HG03520 (cell line): ENCODE results near the gene GFAP.

Experiments
- ATAC-seq: cut with Tn5 transposase; IDR thresholded peaks from one replicate; pipeline ENCODE4 v1.9.1; 2021; ENCODE audit warnings: mild to moderate bottlenecking, moderate library complexity; ENCODE audit not compliant: unreplicated experiment

The GFAP gene

DNA sequence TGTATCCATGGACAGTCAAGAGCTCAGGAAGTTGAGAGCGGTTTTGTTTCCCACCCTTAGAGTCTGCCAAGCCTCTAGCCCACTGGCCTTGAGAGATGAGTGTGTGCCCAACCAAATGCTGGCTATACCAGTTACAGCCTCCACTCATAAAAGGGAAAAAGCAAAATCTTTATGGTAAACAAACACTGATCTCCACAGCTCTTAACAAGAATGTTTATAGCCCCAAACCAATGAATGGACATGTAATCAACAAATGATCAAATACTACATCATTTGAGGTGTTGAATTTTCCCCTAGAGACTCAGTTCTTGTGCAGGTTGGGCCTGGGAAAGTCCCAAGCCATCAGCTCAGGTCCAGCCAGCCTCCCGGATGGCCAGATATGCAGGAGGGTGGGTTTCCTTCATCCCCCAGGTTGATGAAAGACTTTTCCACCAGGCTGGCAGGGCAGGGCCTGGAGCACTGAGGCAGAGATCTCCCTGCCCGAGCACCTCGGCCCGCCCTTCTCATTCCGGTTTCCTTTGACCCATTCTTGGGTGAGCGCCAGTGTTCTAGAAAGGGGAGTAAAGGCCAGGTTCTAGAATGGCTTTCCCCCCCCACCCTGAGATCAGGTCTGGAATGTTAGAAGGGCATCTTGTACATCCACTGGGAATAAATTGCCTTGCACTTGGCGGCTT is 12.2 kb downstream of the GFAP start:
- no peak for ATAC-seq

DNA sequence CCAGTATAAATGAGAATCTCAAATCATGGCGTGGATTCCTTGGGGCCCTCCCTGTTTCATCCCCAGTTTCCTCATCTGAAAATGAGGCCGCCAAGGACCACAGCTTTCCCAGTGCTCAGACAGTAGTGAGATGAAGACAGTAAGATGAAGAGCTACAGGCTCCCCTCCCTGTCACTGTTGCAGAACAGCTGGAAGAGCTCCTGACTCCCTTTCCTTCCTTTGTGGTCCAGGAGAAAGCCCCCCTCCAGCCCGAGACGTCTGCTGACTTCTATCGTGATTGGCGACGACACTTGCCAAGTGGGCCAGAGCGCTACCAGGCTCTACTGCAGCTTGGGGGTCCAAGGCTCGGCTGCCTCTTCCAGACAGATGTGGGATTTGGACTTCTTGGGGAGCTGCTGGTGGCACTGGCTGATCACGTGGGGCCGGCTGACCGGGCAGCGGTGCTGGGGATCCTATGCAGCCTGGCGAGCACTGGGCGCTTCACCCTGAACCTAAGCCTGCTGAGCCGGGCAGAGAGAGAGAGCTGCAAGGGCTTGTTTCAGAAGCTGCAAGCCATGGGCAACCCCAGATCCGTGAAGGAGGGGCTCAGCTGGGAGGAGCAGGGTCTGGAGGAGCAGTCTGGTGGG is 13.1 kb downstream of the GFAP start:
- no peak for ATAC-seq

DNA sequence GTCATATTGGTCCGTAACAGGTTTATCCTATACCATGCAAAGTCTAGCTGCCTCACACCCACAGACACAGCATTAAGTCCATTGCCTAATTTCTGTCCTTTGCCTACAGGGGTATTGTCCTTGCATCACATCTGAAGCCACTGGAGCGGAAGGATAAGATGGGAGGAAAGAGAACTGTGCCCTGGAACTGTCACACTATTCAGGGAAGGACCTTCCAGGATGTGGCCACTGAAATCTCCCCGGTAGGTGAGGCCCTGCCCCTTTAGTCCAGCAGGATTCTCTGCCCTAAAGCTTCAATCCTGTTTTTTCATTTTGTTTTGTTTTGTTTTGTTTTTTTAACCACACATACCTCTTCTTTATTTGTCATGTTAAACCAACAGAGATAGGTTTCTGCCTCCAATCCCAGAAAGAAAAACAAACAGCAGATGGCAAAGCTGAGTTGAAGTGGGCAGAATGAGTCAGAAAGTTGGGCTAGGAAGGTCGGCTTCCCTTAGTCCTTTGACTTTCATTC is 13.8 kb downstream of the GFAP start:
- ATAC-seq, result no peak

DNA sequence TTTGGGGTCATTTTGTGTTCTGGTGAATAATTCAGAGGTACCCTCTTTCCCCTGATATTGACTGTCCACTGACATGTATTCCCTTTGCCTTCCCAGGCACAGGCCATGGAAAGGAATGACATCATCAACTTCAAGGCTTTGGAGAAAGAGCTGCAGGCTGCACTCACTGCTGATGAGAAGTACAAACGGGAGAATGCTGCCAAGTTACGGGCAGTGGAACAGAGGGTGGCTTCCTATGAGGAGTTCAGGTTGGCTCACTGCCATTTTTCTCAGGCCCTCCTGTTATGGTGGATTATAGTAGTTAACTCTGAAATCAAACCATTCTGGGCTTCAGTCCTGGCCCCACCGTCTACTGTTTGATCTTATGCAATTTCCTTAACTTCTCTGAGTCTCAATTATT is 14.4 kb downstream of the GFAP start:
- no peak for ATAC-seq

DNA sequence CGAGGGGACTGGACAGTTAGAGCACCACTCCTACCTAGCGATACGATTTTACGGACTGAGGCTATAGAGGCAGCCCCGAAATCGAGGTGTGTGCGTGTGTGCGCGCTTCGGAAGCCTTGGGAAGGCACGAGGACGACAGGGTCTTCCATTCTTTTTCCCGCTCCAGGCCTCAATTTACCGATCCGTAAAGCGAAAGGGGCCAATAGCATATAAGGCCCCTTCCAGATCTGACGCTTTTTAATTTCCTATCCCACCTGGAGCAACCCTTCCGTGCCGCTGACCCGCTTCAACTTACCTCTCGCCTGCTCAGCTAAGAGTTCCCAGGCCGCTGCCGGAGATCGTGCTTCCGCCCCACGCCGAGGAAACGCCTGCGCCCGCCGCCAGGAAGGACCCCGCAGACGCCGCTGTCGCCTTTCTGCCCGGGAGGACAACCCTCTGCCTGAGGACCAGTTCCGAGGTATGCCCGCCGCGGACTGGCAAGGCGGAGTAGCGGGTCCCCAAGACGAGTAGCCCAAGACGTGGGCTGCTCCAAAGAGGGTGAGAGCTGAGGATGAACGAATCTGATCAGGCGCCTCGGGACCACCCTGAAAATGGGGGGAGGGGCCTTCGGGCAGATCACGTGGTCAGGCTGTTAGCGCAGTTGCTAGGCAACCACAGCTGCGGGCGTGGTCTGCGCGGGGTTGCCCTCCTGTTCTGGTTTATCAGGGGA is 16.1 kb downstream of the GFAP start, which contains the start of gene EFTUD2:
Gene EFTUD2, minus strand, starts transcription at position 372 of the 709 bp plus-strand sequence. CDS start 4,924 bp downstream, outside the sequence.
- peak; percentile 61 for ATAC-seq

DNA sequence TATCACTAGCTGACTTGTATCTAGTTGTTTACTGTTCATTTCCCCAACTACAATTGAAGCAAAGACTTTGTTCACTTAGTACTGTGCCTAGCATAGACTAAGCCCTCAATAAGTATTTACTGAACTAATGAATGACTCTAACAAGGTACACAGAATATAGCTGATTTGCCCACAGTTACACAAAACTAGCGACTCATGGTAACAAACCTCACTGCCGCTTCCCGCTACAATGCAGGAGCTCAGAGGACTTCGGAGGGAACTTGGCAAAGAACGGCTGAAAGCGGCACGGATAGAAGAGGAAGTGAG is 16.6 kb downstream of the GFAP start:
- no peak for ATAC-seq

DNA sequence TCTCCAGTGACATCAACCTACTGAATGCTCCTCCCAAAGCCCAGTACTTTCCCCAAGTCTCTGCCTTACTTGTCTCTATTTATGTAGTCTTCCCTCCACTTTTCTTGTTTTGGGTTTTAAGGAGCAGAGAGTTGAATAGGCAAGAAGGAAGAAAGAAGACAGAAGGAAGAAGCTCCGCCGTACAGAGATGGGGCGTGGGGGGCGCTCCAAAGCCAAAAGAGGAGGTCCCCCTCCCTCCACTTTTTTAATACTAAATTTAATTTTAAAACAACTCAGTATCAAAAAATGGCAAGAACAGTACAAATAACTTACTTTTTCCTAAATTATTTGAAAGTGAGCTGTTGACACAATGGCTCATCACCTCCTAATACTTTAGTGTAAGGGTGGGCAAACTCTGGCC is 20.7 kb downstream of the GFAP start:
- ATAC-seq, result no peak

DNA sequence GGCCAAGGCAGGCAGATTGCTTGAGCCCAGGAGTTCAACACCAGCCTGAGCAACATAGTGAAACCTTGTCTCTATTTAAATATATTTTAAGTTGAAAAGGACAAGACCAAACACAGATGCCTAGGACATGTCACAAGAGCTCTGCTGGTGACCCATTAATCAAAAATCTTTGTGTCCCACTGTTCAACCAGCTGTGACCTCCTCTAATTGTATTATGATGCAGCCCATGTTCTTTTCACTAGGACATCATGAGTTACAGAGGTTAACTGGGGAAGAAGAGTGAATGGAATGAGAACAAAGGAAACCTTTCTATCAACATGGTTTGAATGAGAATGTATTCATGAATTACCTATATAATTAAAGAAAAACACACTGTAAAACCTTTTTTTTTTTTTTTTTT is 23.1 kb downstream of the GFAP start:
- ATAC-seq, result no peak

DNA sequence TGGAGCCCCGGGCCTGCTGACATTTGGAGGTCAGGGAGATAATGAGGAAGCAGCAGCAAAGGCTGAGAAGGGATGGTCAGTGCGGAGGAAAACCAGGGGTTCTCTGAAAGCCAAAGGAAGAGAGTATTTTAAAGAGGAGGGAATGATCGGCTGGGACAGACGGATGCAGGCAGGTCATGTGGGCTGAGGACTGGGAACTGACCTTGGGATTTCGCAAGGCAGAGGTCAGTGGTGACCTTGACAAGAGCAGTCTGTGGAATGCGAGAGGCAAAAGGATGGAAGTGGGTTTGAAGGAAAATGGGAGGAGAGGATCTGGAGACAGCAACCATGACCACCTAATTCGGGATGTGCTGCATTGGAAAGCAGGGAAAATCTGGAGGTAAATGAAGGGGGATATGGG is 26.3 kb downstream of the GFAP start:
- ATAC-seq, result no peak

DNA sequence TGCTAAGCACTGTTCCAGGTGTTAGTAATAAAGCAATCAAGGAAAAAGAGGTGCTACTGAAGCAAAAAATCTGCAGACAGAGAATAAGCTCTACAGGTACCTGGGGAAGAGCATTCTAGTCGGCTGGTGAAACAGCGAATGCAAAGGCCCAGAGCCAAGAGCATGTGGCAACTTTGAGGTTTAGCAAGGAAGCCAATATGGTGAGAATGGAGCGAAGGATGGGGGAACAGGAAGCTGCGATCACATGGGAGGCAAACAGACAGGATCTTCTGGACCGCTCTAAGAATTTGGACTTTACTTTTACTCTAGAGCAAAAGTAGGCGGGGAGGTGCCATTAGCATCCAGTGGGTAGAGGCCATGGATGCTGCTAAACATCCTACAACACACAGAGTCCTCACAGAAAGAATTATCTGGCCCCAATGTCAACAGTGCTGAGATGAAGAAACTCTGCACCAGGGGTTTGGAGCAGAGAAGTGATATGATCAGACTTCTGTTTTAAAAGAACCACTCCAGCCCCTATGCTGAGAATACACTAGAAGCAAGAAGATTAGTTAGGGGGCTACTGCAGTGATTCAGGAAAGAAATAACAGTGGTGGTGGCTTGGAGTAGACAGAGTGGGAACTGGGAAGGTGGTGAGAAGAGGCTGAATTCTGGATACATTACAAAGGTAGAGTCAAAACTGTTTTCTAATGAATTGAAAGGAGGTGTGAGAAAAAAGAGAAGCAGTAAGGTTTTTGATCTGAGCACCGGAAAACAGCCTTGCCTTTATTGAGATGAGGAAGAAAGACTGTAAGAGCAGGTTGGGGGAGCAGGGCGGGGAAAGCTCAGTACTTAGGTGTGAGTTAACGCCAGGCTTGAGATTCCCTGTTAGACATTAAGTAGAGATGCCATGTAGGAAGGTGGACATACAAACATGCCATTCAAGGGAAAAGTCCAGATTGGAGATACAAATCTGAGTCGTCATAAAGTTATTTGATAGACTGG is 27.0 kb downstream of the GFAP start:
- no peak for ATAC-seq

DNA sequence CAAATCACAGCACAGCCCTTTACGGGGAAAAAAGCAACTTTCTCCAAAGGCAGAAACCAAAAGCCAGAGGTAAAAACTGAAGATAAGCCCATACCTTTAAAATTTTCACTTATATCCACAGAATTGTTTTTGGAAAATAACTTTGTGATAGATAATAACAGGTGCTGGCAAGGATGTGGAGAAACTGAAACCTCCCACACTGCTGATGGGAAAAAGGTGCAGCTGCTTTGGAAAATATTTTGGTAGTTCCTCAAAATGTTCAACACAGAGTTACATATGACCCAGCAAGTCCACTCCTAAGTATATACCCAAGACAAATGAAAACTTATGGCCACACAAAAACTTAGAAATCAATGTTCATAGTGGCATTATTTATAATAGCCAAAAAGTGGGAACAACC is 28.3 kb downstream of the GFAP start:
- ATAC-seq, result no peak

DNA sequence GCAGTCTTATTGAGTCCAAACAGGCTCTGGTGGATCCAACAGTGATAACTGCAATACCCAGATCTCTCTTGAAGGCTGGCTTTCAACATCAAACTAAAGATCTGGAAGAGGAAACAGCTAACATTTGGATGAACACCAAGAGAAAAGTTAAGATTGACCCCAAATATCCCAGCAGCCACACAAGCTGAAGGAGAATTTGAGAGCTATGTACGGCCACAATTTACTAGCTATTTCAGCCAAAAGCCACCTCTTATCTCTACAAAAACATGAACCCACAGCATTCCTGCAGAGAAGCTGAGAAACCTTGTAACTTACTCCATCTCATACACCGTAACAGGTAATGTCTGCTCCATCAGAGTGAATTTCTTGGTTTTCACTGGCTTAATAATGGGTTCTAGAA is 30.4 kb downstream of the GFAP start:
- no peak for ATAC-seq

DNA sequence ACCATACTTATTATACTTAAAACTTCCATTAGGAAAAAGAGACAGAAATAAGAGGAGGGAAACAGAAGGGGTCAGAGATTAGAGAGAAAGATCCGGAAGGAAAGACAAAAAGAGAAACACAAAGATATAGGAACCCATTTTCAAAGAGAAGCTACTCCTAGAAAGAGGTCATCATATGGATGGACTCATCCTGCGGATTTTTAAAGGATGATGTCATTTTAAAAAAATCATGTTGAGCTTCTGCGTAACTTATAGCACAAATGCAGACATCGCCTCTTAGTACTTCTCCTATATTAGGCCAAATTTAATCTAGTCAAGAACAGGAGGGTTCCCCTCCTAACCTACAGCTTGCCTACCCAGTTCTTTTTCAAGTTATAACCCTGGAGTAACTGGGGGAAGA is 34.2 kb downstream of the GFAP start:
- no peak for ATAC-seq

DNA sequence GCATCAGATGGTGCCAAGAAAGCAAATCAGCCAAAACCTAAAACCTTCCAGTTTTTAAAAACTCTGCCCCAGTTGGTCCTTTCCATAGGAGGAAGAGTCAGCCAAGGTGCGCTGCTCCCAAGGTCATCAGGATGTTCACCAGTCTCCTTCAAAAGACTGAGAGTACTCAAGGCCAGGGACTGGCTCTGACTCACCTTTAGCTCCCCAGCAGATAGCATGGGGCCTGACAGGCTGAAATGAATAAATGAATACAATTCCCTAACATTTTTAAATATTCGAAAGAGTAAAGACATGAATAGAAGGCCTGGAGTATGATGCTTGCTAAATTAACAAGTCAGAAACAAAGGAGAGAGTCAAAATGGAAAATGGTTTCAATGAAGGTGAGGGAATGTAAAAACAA is 35.2 kb downstream of the GFAP start:
- ATAC-seq, result no peak

DNA sequence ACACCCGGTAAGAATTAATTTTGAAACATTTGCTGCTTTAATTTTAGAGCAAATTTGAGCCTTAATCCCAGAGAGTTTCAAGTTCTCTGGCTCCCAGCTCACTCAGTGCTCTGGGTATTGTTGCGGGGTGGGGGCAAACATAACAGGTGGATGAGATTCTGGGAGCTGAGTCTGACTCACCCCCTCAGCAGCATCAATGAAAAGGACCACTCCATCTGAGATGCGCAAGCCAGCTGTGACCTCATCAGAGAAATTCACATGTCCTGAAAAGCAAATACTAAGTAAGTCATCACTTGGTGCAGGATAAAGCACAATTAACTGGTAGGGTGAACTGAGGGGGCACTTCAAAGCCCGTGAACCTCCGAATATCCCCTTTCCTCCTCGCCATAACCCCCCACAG is 35.9 kb downstream of the GFAP start:
- ATAC-seq, result no peak

DNA sequence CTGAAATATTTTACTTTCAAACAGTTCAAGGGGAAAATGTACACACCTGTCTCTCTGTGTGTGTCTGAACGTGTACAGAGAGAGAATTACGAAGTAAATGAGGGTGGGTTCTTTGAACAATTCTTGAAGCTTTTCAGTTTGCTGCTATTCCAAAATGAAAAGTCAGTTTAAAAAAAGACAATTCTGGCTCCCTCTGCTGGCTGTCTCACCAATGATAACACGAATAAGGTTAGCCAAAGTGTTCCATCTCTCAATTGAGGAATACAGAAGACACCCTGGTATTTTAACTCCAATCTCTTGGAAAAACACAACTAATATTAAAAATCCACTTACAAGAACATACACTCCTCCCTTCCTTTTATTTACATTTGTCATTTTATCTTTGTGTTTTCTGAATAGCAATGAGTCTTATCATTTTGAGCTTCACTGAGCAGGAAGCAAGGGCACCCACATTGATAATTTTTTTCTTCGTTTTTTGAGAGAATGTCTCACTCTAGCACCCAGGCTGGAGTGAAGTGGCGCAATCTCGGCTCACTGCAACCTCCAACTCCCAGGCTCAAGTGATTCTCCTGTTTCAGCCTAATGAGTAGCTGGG is 36.6 kb downstream of the GFAP start:
- ATAC-seq, result no peak

DNA sequence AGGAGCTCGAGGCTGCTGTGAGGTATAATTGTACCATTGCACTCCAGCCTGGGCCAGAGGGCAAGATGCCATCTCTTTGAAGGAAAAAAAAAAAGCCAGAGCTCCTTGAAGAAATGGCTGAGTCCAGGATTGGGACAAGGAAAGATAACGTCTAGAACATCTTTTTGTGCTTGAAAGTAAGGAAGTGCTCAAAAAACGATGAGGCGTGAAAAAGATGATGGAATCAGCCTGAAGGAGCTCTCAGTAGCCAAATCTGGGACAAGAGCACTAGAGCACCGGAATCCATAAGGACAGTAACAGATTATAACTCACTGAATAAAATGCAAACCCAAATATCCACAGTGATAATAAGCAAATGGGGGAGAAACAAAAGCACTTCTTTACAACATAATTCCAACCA is 38.2 kb downstream of the GFAP start:
- no peak for ATAC-seq

DNA sequence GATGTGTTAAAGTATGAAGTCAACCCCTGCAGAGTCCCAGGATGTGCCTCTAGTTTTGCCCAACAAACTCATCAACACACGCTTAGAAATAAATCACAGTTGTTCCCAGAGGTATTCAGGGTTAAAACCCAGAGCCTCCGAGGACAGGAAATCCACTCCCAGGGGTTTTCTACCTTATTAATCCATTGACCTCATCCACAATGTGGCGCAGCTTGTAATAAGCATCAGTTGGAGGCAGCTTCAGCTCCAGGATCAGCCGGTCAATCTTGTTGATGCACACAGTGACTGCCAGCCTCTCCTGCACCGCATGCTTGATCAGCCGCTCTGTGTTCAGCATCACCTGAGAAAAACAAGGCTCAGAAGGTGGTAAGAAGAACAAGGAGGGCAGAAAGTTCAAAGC is 39.5 kb downstream of the GFAP start:
- ATAC-seq, result no peak

DNA sequence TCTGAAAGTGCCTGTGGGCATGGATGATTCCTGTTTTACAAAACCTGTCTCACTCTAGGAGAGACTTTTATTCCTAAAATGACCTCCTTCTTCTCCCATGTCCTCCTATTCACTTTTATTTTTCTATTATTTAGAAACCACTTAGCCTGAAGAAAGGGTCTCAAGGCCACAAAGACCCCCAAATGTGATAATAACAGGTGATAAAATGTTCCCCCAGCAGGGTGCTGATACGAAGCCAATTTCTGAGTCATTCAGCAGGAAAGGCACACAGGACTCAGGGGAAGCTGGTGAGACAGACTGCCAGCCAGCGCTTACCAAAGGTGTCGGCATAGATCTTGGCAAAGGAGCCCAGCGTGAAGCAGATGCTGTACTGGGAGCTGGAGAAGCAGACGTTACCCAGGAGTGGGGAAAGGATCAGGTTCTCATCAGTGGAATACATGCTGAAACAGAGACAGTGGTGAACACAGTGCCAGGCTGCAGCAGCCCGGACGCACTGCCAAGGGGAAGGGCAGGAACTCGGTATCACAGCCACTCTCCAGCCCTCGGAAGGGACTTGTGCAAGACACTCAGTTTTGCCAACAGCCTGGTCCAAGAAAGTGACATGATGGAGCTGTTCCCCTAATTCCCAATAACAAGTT is 43.0 kb downstream of the GFAP start:
- ATAC-seq, result no peak

DNA sequence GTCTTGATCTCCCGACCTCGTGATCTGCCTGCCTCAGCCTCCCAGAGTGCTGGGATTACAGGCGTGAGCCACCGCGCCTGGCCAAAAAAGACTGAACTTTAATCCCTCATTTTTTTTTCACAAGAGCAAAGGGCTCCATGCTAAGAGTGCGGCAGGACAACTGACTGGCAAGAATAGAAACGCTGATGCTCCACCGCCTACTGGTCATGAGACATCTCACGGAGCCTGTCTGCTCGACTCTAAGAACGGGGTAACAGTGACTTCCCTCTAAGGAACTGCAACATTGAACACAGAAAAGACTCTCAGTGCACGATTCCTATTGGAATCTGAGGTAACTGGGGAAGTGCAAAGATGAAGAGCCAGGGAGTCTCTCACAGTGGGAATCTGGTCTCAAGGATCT is 43.7 kb downstream of the GFAP start:
- ATAC-seq, result no peak
